Tibial artery (tissue), 4 donors: ENCODE data around the gene BDKRB1.

Source experiments
- DNase-seq, 2 donors: peaks; one replicate each; pipeline ENCODE4 v3.0.0-alpha.2; 2019
- H3K27ac ChIP-seq, 2 donors: fragments of 200-600 bp; sonication (generic) in 1 of 2; 1 replicate in 1 of 2; 2 replicates in 1 of 2; pipeline ENCODE4 v1.5.1; 2018 to 2019; ENCODE audit warnings: mild to moderate bottlenecking in 1 of 2
- H3K27me3 ChIP-seq, 2 donors: fragments of 200-600 bp; sonication (generic) in 1 of 2; one replicate each; pipeline versions ENCODE4 v1.5.1 to v1.6.0; 2016 to 2019
- H3K36me3 ChIP-seq, 3 donors: fragments of 200-600 bp; sonication (generic) in 2 of 3; one replicate each; pipeline ENCODE4 v1.5.1; 2016 to 2019; ENCODE audit warnings: mild to moderate bottlenecking in 2 of 3
- H3K4me1 ChIP-seq, 4 donors: fragments of 200-600 bp; sonication (generic) in 2 of 4; 1 replicate in 3 of 4; 2 replicates in 1 of 4; pipeline ENCODE4 v1.5.1; 2016 to 2019
- H3K4me3 ChIP-seq, 2 donors: fragments of 200-600 bp; sonication (generic) in 1 of 2; 1 replicate in 1 of 2; 2 replicates in 1 of 2; pipeline ENCODE4 v1.5.1; 2018 to 2019; ENCODE audit warnings: mild to moderate bottlenecking in 2 of 2
- H3K9me3 ChIP-seq, 3 donors: fragments of 200-600 bp; sonication (generic) in 1 of 3; one replicate each; pipeline ENCODE4 v1.5.1; 2016 to 2019
- intact Hi-C: fragments of 100-400 bp; cut with DNase I; formaldehyde crosslinking; loops from one replicate; pipeline ENCODE4 v1.15.0; 2023; ENCODE audit warnings: low total_unique reads
- TF ChIP-seq, protein P1 (sequence below), 2 experiments: fragments of 200-600 bp in 1 of 2; fragments of 450-650 bp in 1 of 2; IDR thresholded peaks; one replicate each; pipeline ENCODE4 v1.5.1; 2017 to 2019; ENCODE audit warnings: antibody characterized with exemption in 2 of 2, mild to moderate bottlenecking in 1 of 2, moderate library complexity in 1 of 2

The BDKRB1 gene

DNA sequence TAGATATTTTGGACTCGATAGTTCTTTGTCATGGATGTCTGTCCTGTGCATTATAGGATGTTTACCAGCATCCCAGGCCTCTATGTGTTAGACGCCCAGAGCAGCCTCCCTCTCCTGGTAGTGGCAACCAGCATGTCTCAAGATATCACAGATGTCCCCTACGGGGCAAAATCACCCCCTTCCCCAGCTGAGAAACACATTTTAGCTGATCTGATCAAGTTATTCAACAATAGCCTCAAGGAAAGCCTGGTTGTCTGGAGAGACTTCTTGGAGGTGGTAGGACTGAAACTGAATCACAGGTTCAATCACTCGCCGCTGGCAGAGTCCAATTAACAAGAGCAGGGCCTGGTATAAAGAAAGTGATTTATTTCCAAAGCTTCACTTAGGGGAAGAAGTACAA lies 17.6 kb downstream of the BDKRB1 start:
- no peak overlapping the region for H3K27ac ChIP-seq
- TF ChIP-seq, protein P1, sequence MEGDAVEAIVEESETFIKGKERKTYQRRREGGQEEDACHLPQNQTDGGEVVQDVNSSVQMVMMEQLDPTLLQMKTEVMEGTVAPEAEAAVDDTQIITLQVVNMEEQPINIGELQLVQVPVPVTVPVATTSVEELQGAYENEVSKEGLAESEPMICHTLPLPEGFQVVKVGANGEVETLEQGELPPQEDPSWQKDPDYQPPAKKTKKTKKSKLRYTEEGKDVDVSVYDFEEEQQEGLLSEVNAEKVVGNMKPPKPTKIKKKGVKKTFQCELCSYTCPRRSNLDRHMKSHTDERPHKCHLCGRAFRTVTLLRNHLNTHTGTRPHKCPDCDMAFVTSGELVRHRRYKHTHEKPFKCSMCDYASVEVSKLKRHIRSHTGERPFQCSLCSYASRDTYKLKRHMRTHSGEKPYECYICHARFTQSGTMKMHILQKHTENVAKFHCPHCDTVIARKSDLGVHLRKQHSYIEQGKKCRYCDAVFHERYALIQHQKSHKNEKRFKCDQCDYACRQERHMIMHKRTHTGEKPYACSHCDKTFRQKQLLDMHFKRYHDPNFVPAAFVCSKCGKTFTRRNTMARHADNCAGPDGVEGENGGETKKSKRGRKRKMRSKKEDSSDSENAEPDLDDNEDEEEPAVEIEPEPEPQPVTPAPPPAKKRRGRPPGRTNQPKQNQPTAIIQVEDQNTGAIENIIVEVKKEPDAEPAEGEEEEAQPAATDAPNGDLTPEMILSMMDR (IDR thresholded peaks at IDR 0.05), result no peak
- intact Hi-C loops, result loop anchor here (10.0 kb wide), 1 partner anchor 169 kb away; no protein-coding TSS in a partner anchor

DNA sequence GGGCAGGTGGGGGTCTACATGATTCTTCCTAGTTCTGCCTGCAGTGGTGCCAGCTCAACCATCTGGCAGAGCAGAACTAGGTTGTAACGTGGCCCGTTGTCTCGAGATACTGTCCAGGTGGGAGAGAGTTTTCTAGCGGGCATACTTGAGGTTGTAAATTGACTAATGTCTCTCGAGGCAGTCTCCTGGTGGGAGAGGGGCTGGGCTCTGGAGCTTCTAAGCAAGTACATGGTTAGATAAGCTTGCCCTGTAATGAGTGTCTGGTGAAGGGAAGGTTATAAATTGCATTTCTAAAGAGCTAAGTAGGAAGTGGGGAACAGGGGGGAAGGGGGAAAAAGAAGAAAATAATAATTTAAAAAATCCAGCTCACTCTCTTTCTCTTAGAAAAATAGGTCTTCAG lies 18.1 kb downstream of the BDKRB1 start:
- Histone ChIP-seq H3K36me3 (peaks cover 0 to 11% (median 0%) of the 10 kb centered on the region in 3 donors), H3K4me3 (no peak overlapping the region), H3K27me3 (peaks cover 0 to 4% of the 10 kb centered on the region in 2 donors), H3K4me1 (peaks cover 0 to 5% (median 0%) of the 10 kb centered on the region in 4 donors), H3K27ac (no peak overlapping the region), H3K9me3 (peaks cover 5 to 18% (median 14%) of the 10 kb centered on the region in 3 donors)
- TF ChIP-seq, protein P1 (IDR thresholded peaks at IDR 0.05), result no peak
- no peak for DNase-seq
- intact Hi-C loops, result loop anchor here (10.0 kb wide), 1 partner anchor 169 kb away; no protein-coding TSS in a partner anchor

More for the DNA sequence above, 17.6 kb downstream of the BDKRB1 start:
- Histone ChIP-seq H3K4me3 (no peak overlapping the region), H3K27me3 (peaks cover 0 to 9% of the 10 kb centered on the region in 2 donors), H3K9me3 (peaks cover 5 to 18% (median 14%) of the 10 kb centered on the region in 3 donors), H3K4me1 (peaks cover 0 to 5% (median 0%) of the 10 kb centered on the region in 4 donors), H3K36me3 (peaks cover 0 to 11% (median 0%) of the 10 kb centered on the region in 3 donors)
- DNase-seq, result no peak

DNA sequence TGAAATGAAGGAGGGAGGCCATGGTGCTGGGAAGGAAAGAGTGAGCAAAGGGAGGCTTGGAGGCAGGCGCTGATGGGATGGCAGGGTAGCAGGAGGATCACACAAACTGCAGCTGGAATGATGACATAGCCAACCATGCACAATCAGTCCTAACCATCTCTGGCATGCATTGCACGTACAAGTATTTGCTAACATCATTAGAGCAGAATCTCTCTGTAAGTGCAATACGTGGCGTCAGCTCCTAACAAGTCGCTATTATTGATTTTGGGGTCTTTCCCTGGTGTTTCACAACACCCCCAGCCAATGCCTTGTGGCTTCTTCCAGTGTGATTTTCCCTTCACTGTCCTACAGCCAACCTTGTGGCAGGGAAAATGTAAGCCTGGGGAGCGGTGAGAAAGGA lies 18.5 kb downstream of the BDKRB1 start:
- peaks cover 5 to 18% (median 14%) of the 10 kb centered on the region in 3 donors for H3K9me3 ChIP-seq
- TF ChIP-seq, protein P1 (IDR thresholded peaks at IDR 0.05), result no peak
- intact Hi-C loops, result loop anchor here (10.0 kb wide), 1 partner anchor 170 kb away; no protein-coding TSS in a partner anchor
- no peak overlapping the region for H3K27ac ChIP-seq
- H3K4me3 ChIP-seq, result no peak overlapping the region
- H3K27me3 ChIP-seq, result no peaks in the 10 kb centered on the region
- peaks cover 0 to 7% (median 1%) of the 10 kb centered on the region in 4 donors for H3K4me1 ChIP-seq
- DNase-seq, result no peak
- peaks cover 0 to 11% (median 0%) of the 10 kb centered on the region in 3 donors for H3K36me3 ChIP-seq

DNA sequence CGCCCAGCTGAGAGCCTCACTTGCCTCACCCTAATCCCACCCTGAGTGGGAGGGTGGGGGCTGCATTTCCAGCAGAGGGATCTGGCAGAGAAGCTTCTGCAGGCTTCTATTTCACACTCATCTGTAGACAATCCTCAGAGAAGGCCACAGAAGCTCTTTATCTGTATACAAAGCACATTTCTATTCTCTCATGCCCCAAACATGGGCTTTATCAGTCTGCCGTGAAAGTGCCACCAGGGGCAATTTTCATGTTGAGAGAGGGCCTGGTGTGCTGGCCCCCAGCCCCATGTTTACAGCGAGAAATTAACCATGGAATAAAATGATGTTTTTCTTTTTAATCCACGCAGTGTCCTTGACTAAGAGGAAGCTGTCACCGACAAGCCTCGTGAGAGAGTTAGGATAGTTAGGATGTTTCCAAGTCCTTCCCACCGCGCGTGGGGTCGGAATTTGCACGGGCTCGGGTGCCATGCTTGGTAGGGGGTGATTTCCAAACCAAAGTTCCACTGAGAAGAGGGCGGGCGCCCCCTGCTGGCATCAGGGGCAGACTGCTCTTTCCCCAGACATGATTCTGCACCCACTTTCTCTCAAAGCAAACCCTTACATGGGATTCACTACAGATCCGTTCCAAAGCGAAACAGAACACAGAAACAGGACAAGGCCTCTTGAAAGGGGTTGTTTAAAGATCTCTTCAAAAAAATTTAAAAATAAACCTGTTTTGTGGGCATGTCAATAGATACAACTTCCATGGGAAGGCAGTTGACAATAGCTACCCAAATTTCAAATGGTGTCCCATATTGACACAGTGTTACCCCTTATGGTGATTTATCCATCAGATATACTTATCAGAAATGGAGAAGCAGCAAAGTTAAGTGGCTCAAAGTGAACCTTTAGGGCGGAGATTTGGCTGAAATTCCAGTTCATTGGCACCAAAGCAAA lies 19.4 kb downstream of the BDKRB1 start:
- Histone ChIP-seq H3K36me3 (peaks cover 0 to 11% (median 0%) of the 10 kb centered on the region in 3 donors), H3K4me1 (peaks cover 0 to 9% (median 2%) of the 10 kb centered on the region in 4 donors), H3K9me3 (peaks cover 5 to 18% (median 14%) of the 10 kb centered on the region in 3 donors), H3K27me3 (no peaks in the 10 kb centered on the region), H3K4me3 (no peak overlapping the region), H3K27ac (no peak overlapping the region)
- peak; percentile 68 to 79 for DNase-seq
- intact Hi-C loops, result loop anchor here (5.0 to 10.0 kb wide), 2 partner anchors 171 to 278 kb away; no protein-coding TSS in a partner anchor
- TF ChIP-seq, protein P1 (IDR thresholded peaks at IDR 0.05), result peak; percentile 74 to 81

DNA sequence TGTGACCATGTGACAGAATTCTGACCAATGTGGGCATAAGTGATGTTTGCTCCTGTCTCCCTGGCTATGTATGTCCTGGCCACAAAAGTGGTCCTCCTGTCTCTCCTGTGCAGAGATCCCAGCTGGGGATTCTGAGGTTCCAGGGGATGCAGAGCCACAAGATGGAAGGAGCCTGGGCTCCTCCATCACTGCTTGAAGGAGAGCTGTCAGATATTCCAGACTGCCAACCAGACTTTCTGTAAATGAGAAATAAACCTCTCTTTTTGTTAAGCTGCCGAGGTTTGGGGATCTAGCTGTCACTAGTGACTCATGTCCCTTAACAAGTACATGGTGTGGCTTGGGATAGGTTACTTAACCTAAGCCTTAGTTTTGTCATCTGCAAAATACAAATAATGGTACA lies 21.9 kb downstream of the BDKRB1 start:
- Histone ChIP-seq H3K4me1 (peaks cover 0 to 9% (median 2%) of the 10 kb centered on the region in 4 donors), H3K27me3 (no peaks in the 10 kb centered on the region), H3K4me3 (no peak overlapping the region), H3K36me3 (peaks cover 0 to 15% (median 10%) of the 10 kb centered on the region in 3 donors), H3K9me3 (peaks cover 5 to 14% (median 12%) of the 10 kb centered on the region in 3 donors), H3K27ac (no peak overlapping the region)
- TF ChIP-seq, protein P1 (IDR thresholded peaks at IDR 0.05), result no peak
- intact Hi-C loops, result loop anchor here (5.0 to 10.0 kb wide), 2 partner anchors 173 to 281 kb away; no protein-coding TSS in a partner anchor
- no peak for DNase-seq
